ENCODE data around the gene PITPNM2. TPM values are rescaled to one million over a fixed set of nuclear protein-coding genes. Genes with fewer than 3 reads are reported as not detected.

PITPNM2 gene
- total RNA-seq, 2 experiments from 2014 or later: 8.1 to 9.3 TPM

DNA sequence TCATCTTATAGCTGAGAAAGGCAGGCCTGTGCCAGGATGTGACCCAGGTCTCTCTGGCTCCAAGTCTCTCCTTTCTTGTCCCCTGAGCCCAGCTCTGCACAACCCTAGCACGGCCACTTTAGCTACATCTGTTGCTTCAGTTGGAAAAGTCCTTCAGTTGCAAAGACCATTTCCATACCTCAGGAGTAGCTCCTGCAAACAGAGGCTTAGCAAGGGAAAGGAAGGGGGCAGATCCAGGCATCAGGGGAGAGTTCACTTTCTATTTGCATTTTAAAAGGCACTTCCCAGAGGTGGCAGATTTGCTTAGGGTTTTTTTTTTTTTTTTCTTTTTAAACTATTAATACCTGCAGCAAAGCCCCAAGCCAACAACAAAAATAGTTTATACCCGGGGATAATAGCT lies 3.0 kb upstream of the PITPNM2 start:
- Mint-ChIP-seq H3K27me3 (peaks cover 10% of the 10 kb centered on the region), H3K4me3 (no peak overlapping the region), H3K36me3 (ENCODE audit: low read depth) (peaks cover 15% of the 10 kb centered on the region), H3K4me1 (peaks cover 16% of the 10 kb centered on the region), H3K9me3 (no peaks in the 10 kb centered on the region), H3K27ac (no peak overlapping the region)
- ChIA-PET POLR2A (interaction anchor here (0.8 to 2.0 kb wide), 3 partner anchors 49 to 180 kb away, joined by 3 to 5 read pairs (median 5); no protein-coding TSS in a partner anchor), CTCF (interaction anchor here (0.7 to 4.1 kb wide), 5 partner anchors 11 to 114 kb away, joined by 3 to 17 read pairs (median 4); no protein-coding TSS in a partner anchor)
- no peak for DNase-seq

DNA sequence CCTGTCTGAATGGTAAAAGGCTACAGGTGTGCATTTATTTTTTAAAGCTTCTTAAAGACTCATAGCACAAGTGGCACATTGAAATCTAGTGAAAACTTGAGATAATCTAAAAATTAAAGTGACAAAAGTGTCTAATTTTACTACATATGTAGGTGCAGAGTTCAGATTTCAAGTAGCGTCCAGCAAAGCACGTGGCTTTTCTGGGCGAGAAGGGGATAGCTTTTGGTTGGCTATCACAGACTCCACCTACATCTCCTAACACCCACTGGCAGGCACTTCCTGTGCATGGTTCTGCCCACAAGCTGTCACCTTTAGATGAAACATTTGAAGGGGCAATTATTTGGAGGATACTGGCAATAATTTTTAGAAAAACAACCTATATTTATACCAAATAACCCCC lies 1.9 kb upstream of the PITPNM2 start:
- POLR2A ChIA-PET: interaction anchor here (1.2 to 4.5 kb wide), 7 partner anchors 9 to 173 kb away, joined by 3 to 21 read pairs (median 7); partner anchors contain the start of genes ARL6IP4, MPHOSPH9 and MTRFR
- no peak overlapping the region for H3K4me3 Mint-ChIP-seq
- CTCF ChIA-PET: interaction anchor here (0.9 to 4.1 kb wide), 4 partner anchors 10 to 173 kb away, joined by 3 to 17 read pairs (median 4); no protein-coding TSS in a partner anchor
- H3K9me3 Mint-ChIP-seq: no peaks in the 10 kb centered on the region
- peaks cover 18% of the 10 kb centered on the region for H3K36me3 Mint-ChIP-seq (ENCODE audit: low read depth)
- no peak for DNase-seq
- H3K27me3 Mint-ChIP-seq: peaks cover 20% of the 10 kb centered on the region
- peaks cover 16% of the 10 kb centered on the region for H3K4me1 Mint-ChIP-seq
- H3K27ac Mint-ChIP-seq: no peak overlapping the region

DNA sequence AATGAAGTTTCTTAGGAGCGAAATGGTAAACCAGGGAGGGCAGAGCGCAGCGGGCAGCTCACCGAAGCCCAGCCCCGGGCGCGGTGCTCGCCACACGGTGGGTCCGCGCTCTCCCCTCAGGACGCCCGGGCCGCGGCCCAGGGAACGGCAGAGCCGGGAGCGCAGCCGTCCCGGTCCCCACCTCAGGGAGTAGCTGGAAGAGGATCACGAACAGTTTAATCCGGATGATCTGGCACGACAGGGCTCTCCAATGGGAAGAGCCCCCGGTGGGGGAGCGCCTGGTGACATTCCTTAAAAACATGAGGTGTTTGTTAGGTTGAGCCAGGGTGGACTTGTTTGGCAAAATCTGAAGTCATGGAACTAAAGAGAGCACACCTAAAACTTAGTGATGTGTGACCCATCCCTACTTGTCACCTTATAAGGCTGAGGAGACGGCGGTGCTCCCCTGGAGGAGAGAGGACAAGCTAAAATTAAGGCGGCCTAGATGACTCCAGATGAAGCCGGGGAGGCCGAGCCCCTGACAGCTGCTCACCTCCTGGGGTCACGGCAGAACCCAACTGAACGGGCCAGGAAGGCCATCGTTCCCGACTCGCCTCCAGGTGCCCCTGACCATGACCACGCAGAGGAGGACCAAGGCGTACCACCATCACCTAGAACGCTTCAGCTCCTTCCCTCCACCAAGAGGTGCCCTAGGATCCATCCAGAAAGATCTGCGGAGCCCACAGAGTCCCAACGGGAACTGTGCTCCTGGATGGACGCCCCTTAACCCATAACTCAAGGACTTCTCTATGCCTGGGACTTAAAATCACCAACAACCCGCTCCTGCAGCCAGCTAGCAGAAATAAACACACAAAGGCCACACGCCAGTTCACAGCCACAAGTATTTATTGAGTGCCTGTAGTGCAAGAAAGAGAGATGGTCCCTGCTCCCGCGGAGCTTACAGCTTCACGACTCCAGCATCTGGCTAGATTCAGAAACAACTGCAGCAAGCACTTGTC lies 866 bp upstream of the PITPNM2 start:
- Mint-ChIP-seq H3K9me3 (no peaks in the 10 kb centered on the region), H3K27me3 (peaks cover 22% of the 10 kb centered on the region), H3K27ac (peak overlapping the region; percentile 54), H3K4me3 (peak overlapping the region; percentile 74), H3K36me3 (ENCODE audit: low read depth) (peaks cover 15% of the 10 kb centered on the region), H3K4me1 (peaks cover 16% of the 10 kb centered on the region)
- ChIA-PET CTCF (interaction anchor here (0.9 to 4.1 kb wide), 6 partner anchors 12 to 430 kb away, joined by 3 to 17 read pairs (median 4); no protein-coding TSS in a partner anchor), POLR2A (interaction anchor here (0.8 to 4.5 kb wide), 11 partner anchors 8 to 177 kb away, joined by 3 to 21 read pairs (median 4); partner anchors contain the start of genes ARL6IP4, MPHOSPH9, MTRFR and OGFOD2)
- no peak for DNase-seq

DNA sequence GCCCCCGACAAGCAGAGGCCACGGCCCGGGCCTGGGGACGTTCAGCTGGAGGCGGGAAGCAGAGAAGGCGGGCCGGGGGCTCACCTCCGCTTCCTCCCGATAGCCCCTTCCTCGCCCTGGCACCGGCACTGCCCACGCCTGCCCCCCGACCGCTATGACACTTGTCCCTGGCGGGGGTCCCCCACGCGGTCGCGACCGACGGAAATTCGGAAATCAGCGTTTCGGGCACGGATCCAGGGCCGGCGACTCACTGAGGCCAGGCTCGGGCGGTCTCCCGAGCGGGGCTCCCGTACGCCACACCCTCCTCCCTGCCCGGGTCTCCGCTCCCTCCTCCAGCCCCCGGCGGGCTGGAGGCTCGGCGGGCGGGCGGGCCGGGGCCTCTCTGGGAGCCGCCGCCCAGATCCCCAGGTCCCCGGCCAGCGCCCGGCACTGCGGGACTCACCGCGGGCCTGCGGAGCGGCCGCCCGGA lies 581 bp downstream of the PITPNM2 start:
- CTCF ChIA-PET: interaction anchor here (1.3 to 1.7 kb wide), 2 partner anchors 74 to 432 kb away, joined by 3 to 8 read pairs; no protein-coding TSS in a partner anchor
- POLR2A ChIA-PET: interaction anchor here (1.1 to 4.5 kb wide), 5 partner anchors 43 to 175 kb away, joined by 4 to 21 read pairs (median 8); partner anchors contain the start of genes MPHOSPH9, MTRFR and OGFOD2
- Mint-ChIP-seq H3K4me3 (peak overlapping the region; percentile 71), H3K9me3 (no peaks in the 10 kb centered on the region), H3K27ac (no peak overlapping the region), H3K36me3 (ENCODE audit: low read depth) (peaks cover 15% of the 10 kb centered on the region), H3K27me3 (peaks cover 22% of the 10 kb centered on the region), H3K4me1 (peaks cover 16% of the 10 kb centered on the region)
- no peak for DNase-seq

DNA sequence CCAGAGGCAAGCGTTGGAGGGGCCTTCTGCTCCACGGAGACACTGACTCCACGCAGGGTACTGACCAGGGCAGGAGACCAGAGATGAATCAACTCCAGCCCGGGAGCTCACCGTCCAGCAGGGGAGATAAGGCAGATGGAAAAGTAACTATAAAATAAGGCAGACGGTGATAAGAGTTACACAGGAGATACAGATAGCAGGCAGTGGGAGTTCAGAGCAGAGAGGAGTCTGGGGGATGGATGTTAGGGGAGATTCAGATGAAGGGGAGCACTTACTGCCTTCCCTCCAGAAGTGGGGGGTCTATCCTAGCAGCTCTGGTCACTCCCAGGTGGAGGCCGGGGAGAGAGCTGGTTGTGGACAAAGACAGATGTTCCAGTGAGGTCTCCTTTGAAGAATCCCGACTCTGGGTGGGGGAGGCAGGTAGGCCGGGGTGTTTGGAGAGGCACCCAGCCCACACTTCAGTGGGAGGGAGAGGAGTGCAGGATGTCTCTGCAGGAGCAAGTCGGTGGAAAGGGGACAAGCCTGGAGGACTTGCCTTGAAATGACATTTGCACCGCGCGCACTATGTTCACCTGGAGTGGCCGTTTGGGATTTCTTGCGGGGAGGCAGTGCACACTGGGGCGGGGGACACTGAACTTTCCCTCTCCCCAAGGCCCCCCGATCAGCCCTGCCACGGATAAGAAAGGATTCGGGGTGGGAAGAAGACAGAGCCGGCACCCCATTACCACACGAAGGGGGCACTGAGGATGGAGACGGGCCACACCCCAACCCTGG lies 1.2 kb downstream of the PITPNM2 start:
- Mint-ChIP-seq H3K4me3 (peak overlapping the region; percentile 71), H3K27me3 (peaks cover 22% of the 10 kb centered on the region)

DNA sequence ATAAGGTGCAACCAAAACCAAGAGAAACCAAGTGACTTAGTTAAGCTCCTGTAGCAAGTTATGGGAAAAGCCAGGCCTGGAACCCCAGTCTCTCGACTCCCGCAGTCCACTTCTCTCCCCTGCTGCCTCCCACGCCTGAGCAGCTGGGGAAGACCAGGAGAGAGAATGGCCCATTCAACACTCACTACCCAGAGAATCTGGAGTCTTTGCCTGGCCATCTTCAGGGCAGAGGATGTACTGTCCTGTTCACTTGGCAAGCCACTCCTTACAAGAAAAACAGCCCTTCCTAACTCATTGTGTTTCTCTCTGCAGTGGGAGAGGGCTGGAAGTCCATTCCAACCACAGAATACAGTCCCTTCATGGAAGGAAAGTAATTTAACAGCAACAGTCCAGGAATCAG lies 1.8 kb downstream of the PITPNM2 start:
- POLR2A ChIA-PET: interaction anchor here (0.6 to 4.5 kb wide), 4 partner anchors 73 to 210 kb away, joined by 3 to 21 read pairs (median 10); partner anchors contain the start of genes MPHOSPH9, MTRFR and OGFOD2
- Mint-ChIP-seq H3K27ac (no peak overlapping the region), H3K27me3 (peaks cover 22% of the 10 kb centered on the region), H3K9me3 (no peaks in the 10 kb centered on the region), H3K36me3 (ENCODE audit: low read depth) (peaks cover 15% of the 10 kb centered on the region), H3K4me1 (peaks cover 16% of the 10 kb centered on the region), H3K4me3 (peak overlapping the region; percentile 71)
- no peak for DNase-seq
- CTCF ChIA-PET: interaction anchor here (1.0 to 1.2 kb wide), 2 partner anchors 74 to 89 kb away, joined by 3 read pairs; no protein-coding TSS in a partner anchor

More for the DNA sequence above, 1.2 kb downstream of the PITPNM2 start:
- POLR2A ChIA-PET: interaction anchor here (0.6 to 4.5 kb wide), 5 partner anchors 73 to 210 kb away, joined by 3 to 21 read pairs (median 8); partner anchors contain the start of genes MPHOSPH9, MTRFR and OGFOD2
- Mint-ChIP-seq H3K9me3 (no peaks in the 10 kb centered on the region), H3K4me1 (peaks cover 16% of the 10 kb centered on the region), H3K36me3 (ENCODE audit: low read depth) (peaks cover 15% of the 10 kb centered on the region), H3K27ac (no peak overlapping the region)
- no peak for DNase-seq
- CTCF ChIA-PET: interaction anchor here (1.0 to 1.3 kb wide), 3 partner anchors 75 to 432 kb away, joined by 3 read pairs; no protein-coding TSS in a partner anchor

DNA sequence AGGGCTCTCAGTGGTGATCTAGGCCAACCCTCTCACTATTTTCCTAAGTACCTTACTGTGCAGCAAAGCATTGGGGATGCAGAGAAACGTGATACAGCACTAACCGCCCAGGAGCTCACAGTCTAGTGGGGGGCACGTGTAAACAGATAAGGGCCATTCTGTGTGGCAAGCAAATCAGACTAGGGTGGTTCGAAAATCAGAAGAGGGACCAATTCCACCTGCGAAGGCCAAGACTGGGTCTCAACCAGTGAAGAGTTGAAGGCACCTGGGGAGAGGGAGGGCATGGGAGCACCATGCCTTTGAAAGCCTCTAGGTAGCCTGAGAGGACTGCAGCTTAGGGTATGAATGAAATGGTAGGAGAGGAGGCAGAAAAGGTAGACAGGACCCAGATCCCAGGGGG lies 2.2 kb downstream of the PITPNM2 start:
- DNase-seq: no peak
- CTCF ChIA-PET: interaction anchor here (1.2 kb wide), 1 partner anchor 90 kb away, joined by 3 read pairs; no protein-coding TSS in a partner anchor
- POLR2A ChIA-PET: interaction anchor here (1.7 to 2.1 kb wide), 2 partner anchors 84 to 173 kb away, joined by 8 to 12 read pairs; partner anchors contain the start of genes MPHOSPH9, MTRFR and OGFOD2
- Mint-ChIP-seq H3K4me3 (peak overlapping the region; percentile 12), H3K4me1 (peaks cover 16% of the 10 kb centered on the region), H3K27me3 (peaks cover 22% of the 10 kb centered on the region), H3K27ac (no peak overlapping the region), H3K36me3 (ENCODE audit: low read depth) (peaks cover 15% of the 10 kb centered on the region), H3K9me3 (no peaks in the 10 kb centered on the region)

DNA sequence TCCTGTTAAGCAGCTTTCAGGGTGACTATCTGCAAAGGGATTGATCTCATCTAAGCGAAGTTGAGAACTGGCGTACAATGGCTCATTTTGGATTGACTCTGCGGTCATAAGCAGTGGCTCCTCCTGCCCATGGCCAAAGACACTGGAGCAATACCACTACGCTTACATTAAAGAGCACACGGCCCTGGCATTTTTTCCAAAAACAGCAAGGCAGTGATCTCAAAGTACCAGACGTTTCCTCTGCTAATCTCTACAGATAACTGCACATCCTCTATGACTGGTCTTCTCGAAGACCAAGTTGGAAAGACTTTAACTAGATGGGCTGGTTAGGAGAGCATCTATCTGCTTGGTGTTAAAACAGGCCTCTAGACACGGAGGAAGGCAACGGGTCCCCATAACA lies 2.7 kb downstream of the PITPNM2 start:
- ChIA-PET CTCF (no interaction called here), POLR2A (no interaction called here)
- Mint-ChIP-seq H3K4me3 (no peak overlapping the region), H3K9me3 (no peaks in the 10 kb centered on the region), H3K4me1 (peaks cover 16% of the 10 kb centered on the region), H3K36me3 (ENCODE audit: low read depth) (peaks cover 15% of the 10 kb centered on the region), H3K27me3 (peaks cover 22% of the 10 kb centered on the region), H3K27ac (no peak overlapping the region)
- DNase-seq: no peak

DNA sequence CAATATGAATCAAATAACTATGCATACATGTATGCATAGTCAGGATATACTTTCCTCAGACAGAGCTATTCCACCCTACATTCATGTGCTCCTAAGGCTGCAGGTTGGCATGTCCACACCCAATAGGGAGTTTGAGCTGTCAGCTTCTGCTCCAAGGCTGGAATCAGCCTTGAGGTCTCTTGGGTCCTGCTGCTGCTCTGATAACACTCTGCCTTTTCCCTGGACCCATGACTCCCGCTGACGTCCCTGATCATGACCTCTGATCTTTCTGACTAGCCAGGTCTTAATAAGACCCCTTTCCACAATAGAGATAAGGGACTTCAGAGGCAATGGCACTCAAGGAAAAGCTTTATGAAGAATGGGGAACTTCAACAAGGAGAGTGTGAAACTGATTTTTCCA lies 5.7 kb downstream of the PITPNM2 start:
- Mint-ChIP-seq H3K27me3 (peaks cover 22% of the 10 kb centered on the region), H3K36me3 (ENCODE audit: low read depth) (peaks cover 7% of the 10 kb centered on the region), H3K9me3 (no peaks in the 10 kb centered on the region), H3K27ac (no peak overlapping the region), H3K4me3 (no peak overlapping the region), H3K4me1 (peaks cover 11% of the 10 kb centered on the region)
- ChIA-PET POLR2A (interaction anchor here (0.6 to 0.7 kb wide), 2 partner anchors 19 to 25 kb away, joined by 3 read pairs; no protein-coding TSS in a partner anchor), CTCF (no interaction called here)
- DNase-seq: no peak

DNA sequence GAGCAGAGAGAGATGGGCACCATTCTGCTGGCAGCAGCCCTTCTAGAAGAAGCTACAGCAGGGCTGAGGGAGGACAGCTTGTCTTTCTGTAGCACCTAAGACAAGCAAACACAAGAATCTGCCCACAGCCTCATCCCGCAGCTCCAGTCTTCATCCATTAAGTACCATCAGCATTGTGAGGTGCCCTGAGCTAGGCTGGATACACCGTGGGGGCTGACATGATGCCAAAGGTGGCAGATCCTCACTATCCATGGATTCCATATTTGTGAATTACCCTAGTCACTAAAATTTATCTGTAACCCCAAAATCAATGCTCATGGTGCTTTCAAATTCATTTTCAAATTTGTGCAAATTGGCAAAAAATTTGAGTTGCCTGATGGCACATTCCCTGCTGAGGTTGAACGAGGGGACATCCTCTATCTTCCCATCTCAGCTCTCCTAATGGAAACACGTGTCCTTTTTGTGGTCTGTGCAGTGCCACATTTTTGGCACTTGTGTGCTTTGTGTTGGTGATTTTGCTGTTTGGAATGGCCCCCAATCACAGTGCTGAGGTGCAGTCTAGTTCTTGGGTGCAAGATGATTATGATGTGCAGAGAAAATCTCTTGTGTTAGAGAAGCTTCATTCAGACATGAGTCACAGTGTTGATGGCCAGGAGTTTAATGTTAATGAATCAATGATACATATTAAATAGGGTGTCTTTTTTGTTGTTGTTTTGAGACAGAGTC lies 7.0 kb downstream of the PITPNM2 start:
- H3K4me1 Mint-ChIP-seq: peaks cover 4% of the 10 kb centered on the region
- ChIA-PET POLR2A (interaction anchor here (0.7 to 1.2 kb wide), 4 partner anchors 9 to 67 kb away, joined by 3 to 8 read pairs (median 4); no protein-coding TSS in a partner anchor), CTCF (interaction anchor here (0.6 kb wide), 1 partner anchor 9 kb away, joined by 3 read pairs; no protein-coding TSS in a partner anchor)
- no peak overlapping the region for H3K4me3 Mint-ChIP-seq
- H3K27ac Mint-ChIP-seq: no peak overlapping the region
- H3K36me3 Mint-ChIP-seq (ENCODE audit: low read depth): peaks cover 2% of the 10 kb centered on the region
- no peaks in the 10 kb centered on the region for H3K9me3 Mint-ChIP-seq
- H3K27me3 Mint-ChIP-seq: peaks cover 12% of the 10 kb centered on the region
- no peak for DNase-seq

DNA sequence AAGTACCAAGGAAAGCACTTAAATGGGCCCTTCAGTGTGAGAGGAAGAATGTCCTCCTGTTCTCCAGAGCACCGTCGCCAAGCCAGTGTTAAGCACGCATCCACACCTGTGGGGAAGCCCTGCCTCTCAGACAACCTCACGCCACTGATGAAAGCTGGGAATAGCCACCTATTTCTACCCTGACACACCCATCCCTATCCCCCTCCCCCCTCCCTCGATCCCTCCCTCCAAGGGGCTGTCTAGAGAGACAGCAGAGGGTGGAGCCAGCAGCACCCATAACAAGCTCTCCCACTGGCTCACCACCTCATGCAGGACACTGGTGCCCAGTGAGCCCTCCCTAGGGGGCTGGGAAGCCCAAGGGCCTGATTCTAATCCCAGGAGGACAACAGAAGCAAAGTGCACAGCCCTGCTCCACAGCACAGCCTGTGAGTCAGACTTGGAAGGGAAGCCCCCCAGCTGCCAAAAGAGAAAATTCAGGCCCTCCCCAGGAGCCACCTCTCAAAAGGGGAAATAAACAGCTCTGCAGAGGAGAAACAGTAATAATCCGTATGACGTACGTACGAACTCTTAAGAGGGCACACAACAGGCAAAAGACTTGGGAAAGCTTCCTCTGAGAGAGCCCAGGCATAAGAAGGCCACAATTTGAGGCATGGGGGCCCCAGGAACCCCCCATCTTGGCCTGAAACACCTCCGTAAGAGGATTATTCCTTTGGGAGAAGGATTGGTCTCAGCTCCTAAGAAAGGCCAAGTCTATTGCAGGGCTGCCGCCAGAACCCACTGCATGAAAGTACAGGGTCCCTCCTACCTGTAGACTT lies 7.8 kb downstream of the PITPNM2 start:
- DNase-seq: no peak
- Mint-ChIP-seq H3K27ac (no peak overlapping the region), H3K4me3 (no peak overlapping the region), H3K4me1 (peaks cover 4% of the 10 kb centered on the region), H3K27me3 (peaks cover 4% of the 10 kb centered on the region), H3K9me3 (no peaks in the 10 kb centered on the region), H3K36me3 (ENCODE audit: low read depth) (no peaks in the 10 kb centered on the region)
- ChIA-PET CTCF (no interaction called here), POLR2A (interaction anchor here (0.7 to 1.2 kb wide), 5 partner anchors 10 to 66 kb away, joined by 3 to 8 read pairs (median 3); no protein-coding TSS in a partner anchor)

Measured in activated CD4-positive, alpha-beta memory T cell treated with anti-CD3 and anti-CD28 coated beads, Interleukin-2, amount 10 ng/mL, durations not matched to agents 7 days and 5 days (primary cell).